Ovary (tissue), 3 donors: ENCODE measurements around the gene SMIM24.
A peak's percentile ranks its signal among the peaks of the same experiment; 100 is the strongest.

Experiments used
- CTCF ChIP-seq, 3 donors: fragments of 450-650 bp in 2 of 3; fragments of 200-600 bp in 1 of 3; IDR thresholded peaks; one replicate each; pipeline versions ENCODE4 v1.5.1 to v1.8.0; 2016 to 2022; ENCODE audit warnings: antibody characterized with exemption in 3 of 3, mild to moderate bottlenecking in 1 of 3
- EP300 ChIP-seq: sonication (generic); formaldehyde crosslinking; IDR thresholded peaks from one replicate; pipeline ENCODE4 v1.6.1; 2017; ENCODE audit warnings: antibody characterized with exemption
- POLR2A ChIP-seq: fragments of 450-650 bp; IDR thresholded peaks from one replicate; pipeline ENCODE4 v1.6.1; 2017; ENCODE audit warnings: antibody characterized with exemption, mild to moderate bottlenecking, moderate library complexity
- donor health status: DM: no; HTN: no; CAD: no.

DNA sequence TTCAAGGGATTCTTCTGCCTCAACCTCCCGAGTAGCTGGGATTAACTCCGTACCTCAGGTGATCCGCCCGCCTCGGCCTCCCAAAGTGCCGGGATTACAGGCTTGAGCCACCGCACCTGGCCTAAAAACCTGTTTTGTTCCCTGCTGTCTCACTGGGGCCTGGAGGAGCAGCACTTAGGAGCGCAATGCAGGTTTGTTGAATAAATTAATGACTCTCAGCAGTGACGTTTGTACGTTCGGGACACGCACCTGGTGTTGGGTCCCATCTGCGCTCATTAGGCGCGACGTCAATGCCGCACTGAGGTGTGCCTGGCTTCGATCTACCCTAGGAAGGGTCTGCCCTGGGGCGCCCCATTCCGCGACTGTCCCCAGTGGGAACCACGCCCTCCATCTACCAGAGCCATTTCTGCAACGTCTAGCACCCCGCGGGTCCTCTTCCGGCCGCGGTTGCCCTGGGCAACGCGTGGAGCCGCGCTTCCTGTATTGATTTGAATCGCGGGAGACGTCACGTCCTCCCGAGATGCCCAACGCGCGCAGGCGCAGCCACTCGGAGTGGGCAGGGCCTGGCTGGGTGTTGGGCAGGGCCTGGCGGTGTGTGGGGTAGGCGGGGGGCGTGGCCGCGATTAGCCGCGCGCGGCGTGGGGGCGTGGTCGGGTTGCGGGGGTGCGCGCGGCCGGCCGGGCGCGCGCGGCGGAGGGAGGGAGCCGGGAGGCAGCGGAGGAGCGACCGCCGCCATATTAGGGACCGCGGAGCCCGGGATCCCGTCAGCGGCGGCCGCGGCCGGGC is 25.5 kb upstream of the SMIM24 start, which contains the start of gene FZR1:
- TF ChIP-seq CTCF (IDR thresholded peaks at IDR 0.05), result no peak
- no peak for TF ChIP-seq EP300
- TF ChIP-seq POLR2A, result peak; percentile 69
